Neural cell (in vitro differentiated cells): ENCODE data around the gene PAQR9. TPM values are rescaled to one million over a fixed set of nuclear protein-coding genes. Genes with fewer than 3 reads are reported as not detected.

Experiments
- H2AFZ ChIP-seq: fragments of 200-600, 300-800 bp; sonication (generic), shearing (Covaris generic); 2 replicates; pipeline ENCODE4 v1.6.0; 2014; ENCODE audit warnings: low read depth, mild to moderate bottlenecking, antibody characterized with exemption, low read length, moderate library complexity
- H3F3A ChIP-seq: fragments of 200-600 bp; shearing (Covaris generic); 2 replicates; pipeline ENCODE4 v1.6.1; 2016; ENCODE audit warnings: mild to moderate bottlenecking, moderate library complexity, mixed read lengths, antibody characterized with exemption, low read length; ENCODE audit not compliant: insufficient read depth, poor library complexity, severe bottlenecking
- H3K27ac ChIP-seq: fragments of 200-600, 300-800 bp; sonication (generic), shearing (Covaris generic); 2 replicates; pipeline ENCODE4 v1.5.1; 2014; ENCODE audit warnings: mild to moderate bottlenecking, low read length, moderate library complexity
- H3K27me3 ChIP-seq: fragments of 300-800, 200-600 bp; sonication (generic), shearing (Covaris generic); 2 replicates; pipeline ENCODE4 v1.6.0; 2014; ENCODE audit warnings: mild to moderate bottlenecking, low read depth, low read length, moderate library complexity; ENCODE audit not compliant: insufficient read depth
- H3K36me3 ChIP-seq: fragments of 300-800, 200-600 bp; sonication (generic), shearing (Covaris generic); 2 replicates; pipeline ENCODE4 v1.5.1; 2014; ENCODE audit warnings: mild to moderate bottlenecking, antibody characterized with exemption, low read length, moderate library complexity; ENCODE audit not compliant: insufficient read depth
- H3K4me2 ChIP-seq: fragments of 300-800, 200-600 bp; sonication (generic), shearing (Covaris generic); 2 replicates; pipeline ENCODE4 v1.6.0; 2014; ENCODE audit warnings: mild to moderate bottlenecking, low read length
- H3K4me3 ChIP-seq: fragments of 300-800, 200-600 bp; sonication (generic), shearing (Covaris generic); 2 replicates; pipeline ENCODE4 v1.5.1; 2014; ENCODE audit warnings: mild to moderate bottlenecking, low read length, moderate library complexity
- H3K79me2 ChIP-seq: fragments of 200-600 bp; shearing (Covaris generic); replicated peaks from 2 replicates; pipeline ENCODE4 v1.6.0; 2014; ENCODE audit warnings: mild to moderate bottlenecking, low read length, moderate library complexity; ENCODE audit not compliant: insufficient read depth
- H3K9ac ChIP-seq: fragments of 300-800, 200-600 bp; sonication (generic), shearing (Covaris generic); 2 replicates; pipeline ENCODE4 v1.6.1; 2016; ENCODE audit warnings: mild to moderate bottlenecking, low read length, mixed read lengths
- H3K9me2 ChIP-seq: fragments of 200-600 bp; shearing (Covaris generic); 2 replicates; pipeline ENCODE4 v1.6.1; 2016; ENCODE audit warnings: mild to moderate bottlenecking, low read length, mixed read lengths; ENCODE audit not compliant: insufficient read depth
- H3K9me3 ChIP-seq: fragments of 200-600, 300-800 bp; sonication (generic), shearing (Covaris generic); 2 replicates; pipeline ENCODE4 v1.6.1; 2016; ENCODE audit warnings: mild to moderate bottlenecking, mixed run types, low read length, moderate library complexity, mixed read lengths
- H4K20me1 ChIP-seq: fragments of 200-600 bp; shearing (Covaris generic); 2 replicates; pipeline ENCODE4 v1.6.1; 2016; ENCODE audit warnings: mild to moderate bottlenecking, mixed run types; ENCODE audit not compliant: insufficient read depth
- EP300 ChIP-seq: fragments of 450-650 bp; conservative IDR thresholded peaks from 2 replicates; pipeline ENCODE4 v1.6.1; 2014; ENCODE audit warnings: antibody characterized with exemption, mild to moderate bottlenecking, moderate library complexity; ENCODE audit not compliant: poor library complexity, severe bottlenecking
- EZH2 ChIP-seq: fragments of 200-600, 300-800 bp; shearing (Covaris generic), sonication (generic); IDR thresholded peaks from 2 replicates; pipeline ENCODE4 v1.6.1; 2014; ENCODE audit warnings: antibody characterized with exemption, low read length, borderline replicate concordance, mild to moderate bottlenecking; ENCODE audit not compliant: insufficient read depth, poor library complexity, severe bottlenecking
- MXI1 ChIP-seq: fragments of 450-650 bp; conservative IDR thresholded peaks from 2 replicates; pipeline ENCODE4 v1.6.1; 2014; ENCODE audit warnings: antibody characterized with exemption, mild to moderate bottlenecking; ENCODE audit not compliant: poor library complexity, severe bottlenecking
- POLR2AphosphoS5 ChIP-seq: IDR thresholded peaks from 2 replicates; pipeline ENCODE4 v1.6.1; 2012
- RAD21 ChIP-seq: fragments of 450-650 bp; conservative IDR thresholded peaks from 2 replicates; pipeline ENCODE4 v1.6.1; 2014; ENCODE audit warnings: antibody characterized with exemption, mild to moderate bottlenecking, moderate library complexity
- SMC3 ChIP-seq: fragments of 450-650 bp; conservative IDR thresholded peaks from 2 replicates; pipeline ENCODE4 v1.6.1; 2014; ENCODE audit warnings: antibody characterized with exemption, mild to moderate bottlenecking, moderate library complexity; ENCODE audit not compliant: poor library complexity
- TAF1 ChIP-seq: IDR thresholded peaks from 2 replicates; pipeline ENCODE4 v1.6.1; 2012; ENCODE audit warnings: low read depth
- polyA plus RNA-seq: library from polyadenylated mRNA; depleted of rRNA; stranded (reverse); fragments of >200 nt; gene quantifications from 2 replicates; pipeline ENCODE4 v1.2.3, GENCODE V29; 2014
- TF ChIP-seq, protein P1 (sequence below): fragments of 450-650 bp; IDR thresholded peaks from 2 replicates; pipeline ENCODE4 v1.5.1; 2014; ENCODE audit warnings: antibody characterized with exemption, mild to moderate bottlenecking, moderate library complexity; ENCODE audit not compliant: poor library complexity, severe bottlenecking
- TF ChIP-seq, protein P2 (sequence below): IDR thresholded peaks from 2 replicates; pipeline ENCODE4 v1.6.1; 2012; ENCODE audit warnings: borderline replicate concordance

PAQR9 gene
- polyA plus RNA-seq, 1 donor from 2014 or later = 0.24 TPM

DNA sequence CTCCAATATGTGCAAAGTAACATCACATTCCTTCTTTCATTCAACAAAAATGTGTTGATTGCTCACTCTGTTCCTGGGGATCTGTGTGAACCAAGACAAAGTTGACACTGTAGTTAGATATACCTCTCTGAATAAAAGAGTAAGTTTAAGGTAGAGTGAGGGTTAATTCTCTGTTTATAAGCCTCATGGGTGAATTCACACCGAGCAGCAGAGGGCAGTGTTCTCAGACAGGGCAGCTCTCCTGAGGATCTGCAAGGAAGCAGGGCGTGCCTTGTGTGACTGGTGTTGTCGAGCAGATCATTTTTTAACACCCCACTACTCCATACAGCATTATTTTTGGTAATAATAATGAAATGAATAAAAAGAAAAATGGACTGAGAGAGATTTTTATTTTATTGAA lies 34.4 kb downstream of the PAQR9 start:
- Histone ChIP-seq H3K27me3 (no peaks in the 10 kb centered on the region), H3K9me2 (no peaks in the 10 kb centered on the region), H3K9ac (no peak overlapping the region), H3K4me3 (no peak overlapping the region), H3K27ac (no peak overlapping the region), H4K20me1 (no peaks in the 10 kb centered on the region), H3K4me2 (no peak overlapping the region), H3F3A (no peaks in the 10 kb centered on the region), H3K79me2 (no peaks in the 10 kb centered on the region), H3K9me3 (no peaks in the 10 kb centered on the region), H2AFZ (no peak overlapping the region), H3K36me3 (no peaks in the 10 kb centered on the region)
- TF ChIP-seq MXI1 (no peak), EP300 (no peak), RAD21 (no peak), EZH2 (no peak), SMC3 (no peak), POLR2AphosphoS5 (no peak), TAF1 (no peak)
- TF ChIP-seq, protein P1, sequence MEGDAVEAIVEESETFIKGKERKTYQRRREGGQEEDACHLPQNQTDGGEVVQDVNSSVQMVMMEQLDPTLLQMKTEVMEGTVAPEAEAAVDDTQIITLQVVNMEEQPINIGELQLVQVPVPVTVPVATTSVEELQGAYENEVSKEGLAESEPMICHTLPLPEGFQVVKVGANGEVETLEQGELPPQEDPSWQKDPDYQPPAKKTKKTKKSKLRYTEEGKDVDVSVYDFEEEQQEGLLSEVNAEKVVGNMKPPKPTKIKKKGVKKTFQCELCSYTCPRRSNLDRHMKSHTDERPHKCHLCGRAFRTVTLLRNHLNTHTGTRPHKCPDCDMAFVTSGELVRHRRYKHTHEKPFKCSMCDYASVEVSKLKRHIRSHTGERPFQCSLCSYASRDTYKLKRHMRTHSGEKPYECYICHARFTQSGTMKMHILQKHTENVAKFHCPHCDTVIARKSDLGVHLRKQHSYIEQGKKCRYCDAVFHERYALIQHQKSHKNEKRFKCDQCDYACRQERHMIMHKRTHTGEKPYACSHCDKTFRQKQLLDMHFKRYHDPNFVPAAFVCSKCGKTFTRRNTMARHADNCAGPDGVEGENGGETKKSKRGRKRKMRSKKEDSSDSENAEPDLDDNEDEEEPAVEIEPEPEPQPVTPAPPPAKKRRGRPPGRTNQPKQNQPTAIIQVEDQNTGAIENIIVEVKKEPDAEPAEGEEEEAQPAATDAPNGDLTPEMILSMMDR = no peak
- TF ChIP-seq, protein P2, sequence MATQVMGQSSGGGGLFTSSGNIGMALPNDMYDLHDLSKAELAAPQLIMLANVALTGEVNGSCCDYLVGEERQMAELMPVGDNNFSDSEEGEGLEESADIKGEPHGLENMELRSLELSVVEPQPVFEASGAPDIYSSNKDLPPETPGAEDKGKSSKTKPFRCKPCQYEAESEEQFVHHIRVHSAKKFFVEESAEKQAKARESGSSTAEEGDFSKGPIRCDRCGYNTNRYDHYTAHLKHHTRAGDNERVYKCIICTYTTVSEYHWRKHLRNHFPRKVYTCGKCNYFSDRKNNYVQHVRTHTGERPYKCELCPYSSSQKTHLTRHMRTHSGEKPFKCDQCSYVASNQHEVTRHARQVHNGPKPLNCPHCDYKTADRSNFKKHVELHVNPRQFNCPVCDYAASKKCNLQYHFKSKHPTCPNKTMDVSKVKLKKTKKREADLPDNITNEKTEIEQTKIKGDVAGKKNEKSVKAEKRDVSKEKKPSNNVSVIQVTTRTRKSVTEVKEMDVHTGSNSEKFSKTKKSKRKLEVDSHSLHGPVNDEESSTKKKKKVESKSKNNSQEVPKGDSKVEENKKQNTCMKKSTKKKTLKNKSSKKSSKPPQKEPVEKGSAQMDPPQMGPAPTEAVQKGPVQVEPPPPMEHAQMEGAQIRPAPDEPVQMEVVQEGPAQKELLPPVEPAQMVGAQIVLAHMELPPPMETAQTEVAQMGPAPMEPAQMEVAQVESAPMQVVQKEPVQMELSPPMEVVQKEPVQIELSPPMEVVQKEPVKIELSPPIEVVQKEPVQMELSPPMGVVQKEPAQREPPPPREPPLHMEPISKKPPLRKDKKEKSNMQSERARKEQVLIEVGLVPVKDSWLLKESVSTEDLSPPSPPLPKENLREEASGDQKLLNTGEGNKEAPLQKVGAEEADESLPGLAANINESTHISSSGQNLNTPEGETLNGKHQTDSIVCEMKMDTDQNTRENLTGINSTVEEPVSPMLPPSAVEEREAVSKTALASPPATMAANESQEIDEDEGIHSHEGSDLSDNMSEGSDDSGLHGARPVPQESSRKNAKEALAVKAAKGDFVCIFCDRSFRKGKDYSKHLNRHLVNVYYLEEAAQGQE = no peak

DNA sequence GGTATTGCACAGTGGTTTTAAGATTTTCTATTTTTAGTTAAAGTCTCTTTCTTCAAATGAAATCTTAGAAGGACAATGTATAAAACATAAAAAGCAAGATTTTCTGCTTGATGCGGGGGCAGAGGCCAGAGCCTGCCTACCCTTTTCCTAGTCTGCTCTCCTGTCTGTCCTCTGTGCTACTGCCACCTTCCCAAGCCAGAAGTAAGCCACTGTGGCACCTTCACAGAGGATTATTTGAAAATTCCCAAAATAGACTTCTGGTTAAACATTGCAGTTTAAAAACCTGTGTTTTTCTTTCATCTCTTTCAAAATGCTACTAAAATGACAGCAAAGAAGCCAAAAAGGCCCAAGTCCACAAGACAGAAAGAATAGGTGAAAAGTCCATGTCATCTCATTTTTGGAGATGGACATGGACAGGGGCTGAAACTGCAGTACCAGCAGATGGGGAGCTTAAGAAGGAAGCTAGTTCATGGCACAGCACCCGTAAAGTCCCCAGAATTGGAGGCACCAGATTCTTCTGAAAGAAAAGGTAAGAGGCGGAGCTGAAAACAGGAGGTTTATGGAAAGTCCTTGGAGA lies 37.0 kb downstream of the PAQR9 start:
- H3K9me2 ChIP-seq = no peaks in the 10 kb centered on the region
- no peak overlapping the region for H3K9ac ChIP-seq
- H4K20me1 ChIP-seq = no peaks in the 10 kb centered on the region
- H3K9me3 ChIP-seq = no peaks in the 10 kb centered on the region
- no peaks in the 10 kb centered on the region for H3K27me3 ChIP-seq
- H3K27ac ChIP-seq = no peak overlapping the region
- H3K4me2 ChIP-seq = no peak overlapping the region
- TF ChIP-seq EP300 (no peak), POLR2AphosphoS5 (no peak), SMC3 (no peak), TAF1 (no peak), RAD21 (no peak), EZH2 (no peak), MXI1 (no peak)
- TF ChIP-seq, protein P1 = no peak
- TF ChIP-seq, protein P2 = no peak
- no peaks in the 10 kb centered on the region for H3F3A ChIP-seq
- no peak overlapping the region for H3K4me3 ChIP-seq
- H2AFZ ChIP-seq = no peak overlapping the region
- H3K36me3 ChIP-seq = no peaks in the 10 kb centered on the region
- H3K79me2 ChIP-seq = no peaks in the 10 kb centered on the region
